SU-DHL-6 (cell line): ENCODE results near the gene TBK1.

ENCODE experiments used
- CTCF ChIP-seq: fragments of 200-600 bp; sonication (generic); IDR thresholded peaks from one replicate; pipeline ENCODE4 v1.5.1; 2017; ENCODE audit warnings: antibody characterized with exemption, mild to moderate bottlenecking, low read length, moderate library complexity; ENCODE audit not compliant: insufficient read depth, poor library complexity, severe bottlenecking
- EZH2phosphoT487 ChIP-seq: fragments of 200-600 bp; sonication (generic), shearing (Covaris generic); conservative IDR thresholded peaks from 2 replicates; pipeline ENCODE4 v1.6.1; 2018; ENCODE audit warnings: mild to moderate bottlenecking, antibody characterized with exemption, low read length, moderate library complexity, mixed read lengths

GRCh38 chr12:64534672-64535199 lies 82.8 kb downstream of the TBK1 start:
- TF ChIP-seq CTCF (no peak), EZH2phosphoT487 (no peak)
